Kidney epithelial cell (primary cell): Measurements from ENCODE around the gene SPNS2. TPM values are rescaled to one million over a fixed set of nuclear protein-coding genes. Genes with fewer than 3 reads are reported as not detected.

Experiments used
- DNase-seq: peaks from one replicate; pipeline ENCODE4 v3.0.0-alpha.2; 2010; ENCODE audit warnings: low read depth
- H3K27me3 ChIP-seq: 2 replicates; pipeline ENCODE4 v1.6.0; 2011; ENCODE audit warnings: low read length; ENCODE audit not compliant: control insufficient read depth, insufficient read depth
- H3K36me3 ChIP-seq: 2 replicates; pipeline ENCODE4 v1.5.1; 2011; ENCODE audit warnings: low read length; ENCODE audit not compliant: control insufficient read depth, insufficient read depth
- H3K4me3 ChIP-seq: 2 replicates; pipeline ENCODE4 v1.5.1; 2011; ENCODE audit warnings: low read depth, mild to moderate bottlenecking, control low read depth, low read length
- CTCF ChIP-seq: IDR thresholded peaks from 2 replicates; pipeline ENCODE4 v1.5.1; 2011; ENCODE audit warnings: mild to moderate bottlenecking, moderate library complexity, low read length, control low read depth, inconsistent platforms; ENCODE audit not compliant: insufficient read depth, poor library complexity, severe bottlenecking
- total RNA-seq: library from RNA; depleted of rRNA; stranded (reverse); fragments of >200 nt; gene quantifications from 2 replicates; pipeline ENCODE4 v1.2.3, GENCODE V29; 2015

SPNS2 gene
- total RNA-seq, 1 donor from 2014 or later: 47.3 TPM

- no peak overlapping the region for H3K4me3 ChIP-seq
- no peak for TF ChIP-seq CTCF
- peaks cover 5% of the 10 kb centered on the region for H3K36me3 ChIP-seq
- no peaks in the 10 kb centered on the region for H3K27me3 ChIP-seq
- DNase-seq: no peak
Measured at GRCh38 chr17:4539576-4540223, 41.0 kb downstream of the SPNS2 start.

GRCh38 chr17:4540224-4540651, 41.6 kb downstream of the SPNS2 start:
- peaks cover 5% of the 10 kb centered on the region for H3K36me3 ChIP-seq
- H3K27me3 ChIP-seq: no peaks in the 10 kb centered on the region
- no peak for DNase-seq
- TF ChIP-seq CTCF: peak; percentile 61
- H3K4me3 ChIP-seq: no peak overlapping the region

GRCh38 chr17:4540687-4541327, 42.1 kb downstream of the SPNS2 start:
- Histone ChIP-seq H3K27me3 (no peaks in the 10 kb centered on the region), H3K4me3 (no peak overlapping the region), H3K36me3 (peaks cover 5% of the 10 kb centered on the region)
- DNase-seq: no peak
- no peak for TF ChIP-seq CTCF

- H3K36me3 ChIP-seq: peaks cover 5% of the 10 kb centered on the region
- TF ChIP-seq CTCF: no peak
Measured at GRCh38 chr17:4541328-4542002, 42.8 kb downstream of the SPNS2 start.

GRCh38 chr17:4542003-4542725, 43.5 kb downstream of the SPNS2 start:
- no peak for DNase-seq
- TF ChIP-seq CTCF: no peak
- Histone ChIP-seq H3K36me3 (peaks cover 5% of the 10 kb centered on the region), H3K4me3 (no peak overlapping the region), H3K27me3 (no peaks in the 10 kb centered on the region)

More at GRCh38 chr17:4541328-4542002, 42.8 kb downstream of the SPNS2 start:
- Histone ChIP-seq H3K27me3 (no peaks in the 10 kb centered on the region), H3K4me3 (no peak overlapping the region)
- DNase-seq: no peak
